ENCODE results near the gene IFT43. TPM values are rescaled to one million over a fixed set of nuclear protein-coding genes. Genes with fewer than 3 reads are reported as not detected.

The IFT43 gene
- polyA plus RNA-seq, 1 experiment, result 58.9 TPM

- H3K36me3 ChIP-seq (ENCODE audit: control insufficient read depth, insufficient read depth, low read length), result peaks cover 7% of the 10 kb centered on the region
- DNase-seq (ENCODE audit: low read depth), result peak; percentile 21
- ChIA-PET CTCF (interaction anchor here (0.7 to 1.1 kb wide), 2 partner anchors 172 to 364 kb away, joined by 3 read pairs; no protein-coding TSS in a partner anchor), POLR2A (interaction anchor here (0.8 kb wide), 1 partner anchor 167 kb away, joined by 3 read pairs; no protein-coding TSS in a partner anchor)
- no peak overlapping the region for H3K4me3 ChIP-seq (ENCODE audit: low read depth, low read length)
- H3K27me3 ChIP-seq (ENCODE audit: control insufficient read depth, insufficient read depth, low read length), result no peaks in the 10 kb centered on the region
- TF ChIP-seq CTCF (IDR thresholded peaks at IDR 0.05; ENCODE audit: insufficient read depth, low read depth, low read length), result no peak
Measured at GRCh38 chr14:75989134-75989533, 3.6 kb downstream of the IFT43 start.

GRCh38 chr14:75990297-75990696, 4.7 kb downstream of the IFT43 start:
- DNase-seq (ENCODE audit: low read depth), result no peak
- ChIA-PET POLR2A (no interaction called here), CTCF (interaction anchor here (1.1 to 1.7 kb wide), 2 partner anchors 281 to 363 kb away, joined by 3 read pairs; no protein-coding TSS in a partner anchor)
- H3K36me3 ChIP-seq (ENCODE audit: control insufficient read depth, insufficient read depth, low read length), result peaks cover 7% of the 10 kb centered on the region
- no peaks in the 10 kb centered on the region for H3K27me3 ChIP-seq (ENCODE audit: control insufficient read depth, insufficient read depth, low read length)
- H3K4me3 ChIP-seq (ENCODE audit: low read depth, low read length), result no peak overlapping the region
- no peak for TF ChIP-seq CTCF (IDR thresholded peaks at IDR 0.05; ENCODE audit: insufficient read depth, low read depth, low read length)

GRCh38 chr14:75991753-75992152, 6.2 kb downstream of the IFT43 start:
- Histone ChIP-seq H3K36me3 (ENCODE audit: control insufficient read depth, insufficient read depth, low read length) (peaks cover 7% of the 10 kb centered on the region), H3K4me3 (ENCODE audit: low read depth, low read length) (no peak overlapping the region), H3K27me3 (ENCODE audit: control insufficient read depth, insufficient read depth, low read length) (no peaks in the 10 kb centered on the region)
- TF ChIP-seq CTCF (IDR thresholded peaks at IDR 0.05; ENCODE audit: insufficient read depth, low read depth, low read length), result no peak
- POLR2A ChIA-PET, result no interaction called here
- DNase-seq (ENCODE audit: low read depth), result peak; percentile 31
- CTCF ChIA-PET, result interaction anchor here (1.6 to 1.7 kb wide), 2 partner anchors 197 to 283 kb away, joined by 3 to 5 read pairs; no protein-coding TSS in a partner anchor

GRCh38 chr14:75993567-75994041, 8.0 kb downstream of the IFT43 start:
- H3K27me3 ChIP-seq (ENCODE audit: control insufficient read depth, insufficient read depth, low read length), result no peaks in the 10 kb centered on the region
- POLR2A ChIA-PET, result no interaction called here
- CTCF ChIA-PET, result interaction anchor here (1.2 to 1.4 kb wide), 3 partner anchors 11 to 284 kb away, joined by 3 to 5 read pairs (median 4); no protein-coding TSS in a partner anchor
- no peak for DNase-seq (ENCODE audit: low read depth)
- no peak overlapping the region for H3K4me3 ChIP-seq (ENCODE audit: low read depth, low read length)
- peaks cover 10% of the 10 kb centered on the region for H3K36me3 ChIP-seq (ENCODE audit: control insufficient read depth, insufficient read depth, low read length)
- TF ChIP-seq CTCF (IDR thresholded peaks at IDR 0.05; ENCODE audit: insufficient read depth, low read depth, low read length), result no peak

- peaks cover 11% of the 10 kb centered on the region for H3K36me3 ChIP-seq (ENCODE audit: control insufficient read depth, insufficient read depth, low read length)
- CTCF ChIA-PET, result interaction anchor here (0.7 to 1.7 kb wide), 9 partner anchors 11 to 290 kb away, joined by 3 to 7 read pairs (median 4); no protein-coding TSS in a partner anchor
- DNase-seq (ENCODE audit: low read depth), result peak; percentile 44
- no peaks in the 10 kb centered on the region for H3K27me3 ChIP-seq (ENCODE audit: control insufficient read depth, insufficient read depth, low read length)
- POLR2A ChIA-PET, result no interaction called here
- H3K4me3 ChIP-seq (ENCODE audit: low read depth, low read length), result peak overlapping the region; percentile 8; the same call in 1 of the 2 replicates
- no peak for TF ChIP-seq CTCF (IDR thresholded peaks at IDR 0.05; ENCODE audit: insufficient read depth, low read depth, low read length)
Measured at GRCh38 chr14:75995372-75996041, 9.9 kb downstream of the IFT43 start.
